ENCODE results near the gene CLEC17A.

- no peak for TF ChIP-seq CTCF (IDR thresholded peaks at IDR 0.05)
- TF ChIP-seq POLR2A (IDR thresholded peaks at IDR 0.05), result no peak
These were observed 37.2 kb upstream of the CLEC17A start for GRCh38 chr19:14545716-14546082.
